GM12878 (cell line): ENCODE results near the gene CD79A. TPM values are rescaled to one million over a fixed set of nuclear protein-coding genes. Genes with fewer than 3 reads are reported as not detected.

ENCODE experiments used
- ASH2L ChIP-seq: fragments of 300-600, 200-600 bp; sonication (generic); IDR thresholded peaks from 2 replicates; pipeline ENCODE4 v1.6.1; 2017; ENCODE audit warnings: low read depth, mild to moderate bottlenecking, borderline replicate concordance
- BCL11A ChIP-seq: IDR thresholded peaks from 2 replicates; pipeline ENCODE4 v1.6.1; 2011; ENCODE audit warnings: low read depth, low read length
- EED ChIP-seq: sonication (generic); IDR thresholded peaks from 2 replicates; pipeline ENCODE4 v1.6.1; 2016; ENCODE audit warnings: antibody characterized with exemption, low read depth
- EZH2 ChIP-seq: IDR thresholded peaks from 2 replicates; pipeline ENCODE4 v1.6.1; 2012; ENCODE audit warnings: low read depth, mild to moderate bottlenecking, control low read depth, inconsistent platforms, low read length, borderline replicate concordance; ENCODE audit not compliant: control insufficient read depth
- HDGF ChIP-seq: fragments of 450-650 bp; IDR thresholded peaks from 2 replicates; pipeline ENCODE4 v1.6.1; 2016; ENCODE audit warnings: antibody characterized with exemption
- JUNB ChIP-seq: IDR thresholded peaks from 2 replicates; pipeline ENCODE4 v1.6.1; 2016; ENCODE audit warnings: antibody characterized with exemption, mild to moderate bottlenecking
- KAT2A ChIP-seq: conservative IDR thresholded peaks from 2 replicates; pipeline ENCODE4 v1.6.1; 2011; ENCODE audit warnings: low read depth, low read length; ENCODE audit not compliant: control insufficient read depth
- LARP7 ChIP-seq: fragments of 450-650 bp; IDR thresholded peaks from 2 replicates; pipeline ENCODE4 v1.6.1; 2017; ENCODE audit warnings: mild to moderate bottlenecking
- MAX ChIP-seq: IDR thresholded peaks from 2 replicates; pipeline ENCODE4 v1.6.1; 2012; ENCODE audit warnings: low read depth, low read length, improper control_type of control experiment
- MEF2B ChIP-seq: fragments of 450-650 bp; IDR thresholded peaks from 2 replicates; pipeline ENCODE4 v1.6.1; 2018; ENCODE audit warnings: mild to moderate bottlenecking, moderate library complexity; ENCODE audit not compliant: partially characterized antibody, poor library complexity, severe bottlenecking
- MTA2 ChIP-seq: fragments of 450-650 bp; IDR thresholded peaks from 2 replicates; pipeline ENCODE4 v1.6.1; 2016; ENCODE audit warnings: low read depth, mild to moderate bottlenecking, moderate library complexity
- MTA3 ChIP-seq: IDR thresholded peaks from 2 replicates; pipeline ENCODE4 v1.6.1; 2012; ENCODE audit warnings: low read length, inconsistent platforms, borderline replicate concordance
- PAX5 ChIP-seq: IDR thresholded peaks from 2 replicates; pipeline ENCODE4 v1.6.1; 2011; ENCODE audit warnings: low read depth, low read length, borderline replicate concordance
- POLR2AphosphoS5 ChIP-seq: IDR thresholded peaks from 2 replicates; pipeline ENCODE4 v1.6.1; 2011; ENCODE audit warnings: mild to moderate bottlenecking, low read length, inconsistent platforms
- SKIL ChIP-seq: fragments of 450-650 bp; IDR thresholded peaks from 2 replicates; pipeline ENCODE4 v1.6.1; 2017; ENCODE audit warnings: mild to moderate bottlenecking, low read depth, inconsistent platforms; ENCODE audit not compliant: poor library complexity, severe bottlenecking
- SPI1 ChIP-seq: IDR thresholded peaks from 2 replicates; pipeline ENCODE4 v1.6.1; 2011; ENCODE audit warnings: low read depth, mild to moderate bottlenecking, low read length, moderate library complexity, borderline replicate concordance; ENCODE audit not compliant: insufficient read depth
- USF2 ChIP-seq: IDR thresholded peaks from 2 replicates; pipeline ENCODE4 v1.6.1; 2011; ENCODE audit warnings: low read depth, low read length, improper control_type of control experiment, borderline replicate concordance
- ZNF217 ChIP-seq: fragments of 450-650 bp; IDR thresholded peaks from 2 replicates; pipeline ENCODE4 v1.6.1; 2017; ENCODE audit warnings: antibody characterized with exemption, mild to moderate bottlenecking
- ZNF622 ChIP-seq: fragments of 450-650 bp; IDR thresholded peaks from 2 replicates; pipeline ENCODE4 v1.6.1; 2017; ENCODE audit warnings: mild to moderate bottlenecking, inconsistent platforms
- ZZZ3 ChIP-seq: IDR thresholded peaks from 2 replicates; pipeline ENCODE4 v1.6.1; 2011; ENCODE audit warnings: low read depth; ENCODE audit not compliant: control insufficient read depth, insufficient read length
- polyA plus RNA-seq, 11 experiments: library from polyadenylated mRNA; depleted of rRNA in 4 of 11; unstranded in 6 of 11; stranded (reverse) in 5 of 11; fragments of >200 nt; fragmentation: Nextera tagmentation in 4 of 11; fragmentation: Illumina TruSeq in 1 of 11; extraction: Ambion mirVana in 4 of 11; extraction: Trizol in 1 of 11; gene quantifications; 1 replicate in 1 of 11; 2 replicates in 10 of 11; pipeline versions ENCODE4 v1.2.1 to v1.2.3, GENCODE V29; 2011 to 2016; ENCODE audit warnings: inconsistent platforms in 2 of 11, missing spikeins in 2 of 11, low read depth in 1 of 11
- total RNA-seq, 4 experiments: library from RNA; depleted of rRNA in 3 of 4; stranded (reverse); fragments of >200 nt in 3 of 4; fragmentation: Illumina TruSeq in 1 of 4; extraction: Trizol in 1 of 4; gene quantifications; 2 replicates each; pipeline versions ENCODE4 v1.2.1 to v1.2.3, GENCODE V29; 2013 to 2021
- TF ChIP-seq, protein P1 (sequence below): fragments of 450-650 bp; IDR thresholded peaks from 2 replicates; pipeline ENCODE4 v1.6.1; 2018; ENCODE audit warnings: mild to moderate bottlenecking, low read depth, moderate library complexity; ENCODE audit not compliant: partially characterized antibody
- TF ChIP-seq, protein P2 (sequence below): fragments of 450-650 bp; IDR thresholded peaks from 2 replicates; pipeline ENCODE4 v1.6.1; 2017; ENCODE audit warnings: antibody characterized with exemption, mild to moderate bottlenecking, moderate library complexity

CD79A gene
- total and polyA plus RNA-seq, 10 of the 15 experiments (the other 5 are each of a cell fraction or from before 2014, with no cell fraction given) = 38.8 to 414 (median 282) TPM

- no peak for TF ChIP-seq MTA2
- no peak for TF ChIP-seq EED
- TF ChIP-seq, protein P1, sequence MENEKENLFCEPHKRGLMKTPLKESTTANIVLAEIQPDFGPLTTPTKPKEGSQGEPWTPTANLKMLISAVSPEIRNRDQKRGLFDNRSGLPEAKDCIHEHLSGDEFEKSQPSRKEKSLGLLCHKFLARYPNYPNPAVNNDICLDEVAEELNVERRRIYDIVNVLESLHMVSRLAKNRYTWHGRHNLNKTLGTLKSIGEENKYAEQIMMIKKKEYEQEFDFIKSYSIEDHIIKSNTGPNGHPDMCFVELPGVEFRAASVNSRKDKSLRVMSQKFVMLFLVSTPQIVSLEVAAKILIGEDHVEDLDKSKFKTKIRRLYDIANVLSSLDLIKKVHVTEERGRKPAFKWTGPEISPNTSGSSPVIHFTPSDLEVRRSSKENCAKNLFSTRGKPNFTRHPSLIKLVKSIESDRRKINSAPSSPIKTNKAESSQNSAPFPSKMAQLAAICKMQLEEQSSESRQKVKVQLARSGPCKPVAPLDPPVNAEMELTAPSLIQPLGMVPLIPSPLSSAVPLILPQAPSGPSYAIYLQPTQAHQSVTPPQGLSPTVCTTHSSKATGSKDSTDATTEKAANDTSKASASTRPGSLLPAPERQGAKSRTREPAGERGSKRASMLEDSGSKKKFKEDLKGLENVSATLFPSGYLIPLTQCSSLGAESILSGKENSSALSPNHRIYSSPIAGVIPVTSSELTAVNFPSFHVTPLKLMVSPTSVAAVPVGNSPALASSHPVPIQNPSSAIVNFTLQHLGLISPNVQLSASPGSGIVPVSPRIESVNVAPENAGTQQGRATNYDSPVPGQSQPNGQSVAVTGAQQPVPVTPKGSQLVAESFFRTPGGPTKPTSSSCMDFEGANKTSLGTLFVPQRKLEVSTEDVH = no peak
- no peak for TF ChIP-seq ZZZ3
- no peak for TF ChIP-seq EZH2
- no peak for TF ChIP-seq ASH2L
- no peak for TF ChIP-seq POLR2AphosphoS5
- TF ChIP-seq JUNB = no peak
- no peak for TF ChIP-seq PAX5
- TF ChIP-seq MTA3 = 0 out of 2 replicates have a peak, but pooled peaks have one; percentile 62
- TF ChIP-seq MEF2B = no peak
- peak; percentile 69 for TF ChIP-seq HDGF
- no peak for TF ChIP-seq BCL11A
- peak; percentile 23; the same call in 1 of the 2 replicates for TF ChIP-seq MAX
- no peak for TF ChIP-seq KAT2A
- TF ChIP-seq ZNF217 = 0 out of 2 replicates have a peak, but pooled peaks have one; percentile 5
- TF ChIP-seq, protein P2, sequence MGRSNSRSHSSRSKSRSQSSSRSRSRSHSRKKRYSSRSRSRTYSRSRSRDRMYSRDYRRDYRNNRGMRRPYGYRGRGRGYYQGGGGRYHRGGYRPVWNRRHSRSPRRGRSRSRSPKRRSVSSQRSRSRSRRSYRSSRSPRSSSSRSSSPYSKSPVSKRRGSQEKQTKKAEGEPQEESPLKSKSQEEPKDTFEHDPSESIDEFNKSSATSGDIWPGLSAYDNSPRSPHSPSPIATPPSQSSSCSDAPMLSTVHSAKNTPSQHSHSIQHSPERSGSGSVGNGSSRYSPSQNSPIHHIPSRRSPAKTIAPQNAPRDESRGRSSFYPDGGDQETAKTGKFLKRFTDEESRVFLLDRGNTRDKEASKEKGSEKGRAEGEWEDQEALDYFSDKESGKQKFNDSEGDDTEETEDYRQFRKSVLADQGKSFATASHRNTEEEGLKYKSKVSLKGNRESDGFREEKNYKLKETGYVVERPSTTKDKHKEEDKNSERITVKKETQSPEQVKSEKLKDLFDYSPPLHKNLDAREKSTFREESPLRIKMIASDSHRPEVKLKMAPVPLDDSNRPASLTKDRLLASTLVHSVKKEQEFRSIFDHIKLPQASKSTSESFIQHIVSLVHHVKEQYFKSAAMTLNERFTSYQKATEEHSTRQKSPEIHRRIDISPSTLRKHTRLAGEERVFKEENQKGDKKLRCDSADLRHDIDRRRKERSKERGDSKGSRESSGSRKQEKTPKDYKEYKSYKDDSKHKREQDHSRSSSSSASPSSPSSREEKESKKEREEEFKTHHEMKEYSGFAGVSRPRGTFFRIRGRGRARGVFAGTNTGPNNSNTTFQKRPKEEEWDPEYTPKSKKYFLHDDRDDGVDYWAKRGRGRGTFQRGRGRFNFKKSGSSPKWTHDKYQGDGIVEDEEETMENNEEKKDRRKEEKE = no peak
- no peak for TF ChIP-seq SPI1
- no peak for TF ChIP-seq ZNF622
- 0 out of 2 replicates have a peak, but pooled peaks have one; percentile 5 for TF ChIP-seq LARP7
- TF ChIP-seq SKIL = no peak
- TF ChIP-seq USF2 = no peak
Measured at GRCh38 chr19:41860419-41861115, 16.5 kb upstream of the CD79A start (continued).
